MM.1S (cell line): ENCODE results near the gene ABCC1.

Experiments
- DNase-seq: peaks from one replicate; pipeline ENCODE4 v3.0.0-alpha.2; 2015
- H2AFZ ChIP-seq: fragments of 300-600 bp; sonication (generic); 2 replicates; pipeline ENCODE4 v1.6.0; 2016; ENCODE audit warnings: antibody characterized with exemption, low read length
- H3F3A ChIP-seq: fragments of 300-600 bp; sonication (generic); 2 replicates; pipeline ENCODE4 v1.6.1; 2016; ENCODE audit warnings: mild to moderate bottlenecking, antibody characterized with exemption, low read length, moderate library complexity, mixed read lengths; ENCODE audit not compliant: insufficient read depth
- H3K27ac ChIP-seq: fragments of 300-600 bp; sonication (generic); 2 replicates; pipeline ENCODE4 v1.5.1; 2016; ENCODE audit warnings: mild to moderate bottlenecking, low read length
- H3K27me3 ChIP-seq: fragments of 300-600 bp; sonication (generic); replicated peaks from 2 replicates; pipeline ENCODE4 v1.6.0; 2016; ENCODE audit warnings: low read length; ENCODE audit not compliant: insufficient read depth
- H3K36me3 ChIP-seq: fragments of 300-600 bp; sonication (generic); replicated peaks from 2 replicates; pipeline ENCODE4 v1.6.1; 2016; ENCODE audit warnings: mild to moderate bottlenecking, low read length, mixed read lengths; ENCODE audit not compliant: insufficient read depth
- H3K4me1 ChIP-seq: fragments of 300-600 bp; sonication (generic); 2 replicates; pipeline ENCODE4 v1.6.1; 2016; ENCODE audit warnings: low read length, mixed read lengths
- H3K4me2 ChIP-seq: fragments of 300-600 bp; sonication (generic); 2 replicates; pipeline ENCODE4 v1.6.0; 2016; ENCODE audit warnings: low read depth, low read length
- H3K4me3 ChIP-seq: fragments of 300-600 bp; sonication (generic); 2 replicates; pipeline ENCODE4 v1.5.1; 2016; ENCODE audit warnings: low read length, mixed read lengths
- H3K79me2 ChIP-seq: fragments of 300-600 bp; sonication (generic); 2 replicates; pipeline ENCODE4 v1.6.1; 2016; ENCODE audit warnings: mixed run types, low read length, mixed read lengths
- H3K9ac ChIP-seq: fragments of 300-600 bp; sonication (generic); 2 replicates; pipeline ENCODE4 v1.6.1; 2016; ENCODE audit warnings: low read length, mixed read lengths
- H3K9me2 ChIP-seq: fragments of 300-600 bp; sonication (generic); replicated peaks from 2 replicates; pipeline ENCODE4 v1.6.1; 2016; ENCODE audit warnings: mild to moderate bottlenecking, low read length, mixed read lengths; ENCODE audit not compliant: insufficient read depth
- H3K9me3 ChIP-seq: fragments of 300-600 bp; sonication (generic); replicated peaks from 2 replicates; pipeline ENCODE4 v1.6.1; 2016; ENCODE audit warnings: mild to moderate bottlenecking, low read length, mixed read lengths; ENCODE audit not compliant: insufficient read depth
- H4K20me1 ChIP-seq: fragments of 300-600 bp; sonication (generic); 2 replicates; pipeline ENCODE4 v1.6.1; 2016; ENCODE audit warnings: mild to moderate bottlenecking, low read length, moderate library complexity, mixed read lengths; ENCODE audit not compliant: insufficient read depth
- EZH2 ChIP-seq: fragments of 300-600 bp; sonication (generic); optimal IDR thresholded peaks from 2 replicates; pipeline ENCODE3; 2017; ENCODE audit warnings: low read depth, mild to moderate bottlenecking, antibody characterized with exemption, low read length, mixed read lengths
- EZH2phosphoT487 ChIP-seq: fragments of 300-600 bp; sonication (generic); IDR thresholded peaks from 2 replicates; pipeline ENCODE4 v1.6.1; 2018; ENCODE audit warnings: antibody characterized with exemption, low read length
- TF ChIP-seq, protein P1 (sequence below): fragments of 300-600 bp; sonication (generic); IDR thresholded peaks from 2 replicates; pipeline ENCODE4 v1.5.1; 2016; ENCODE audit warnings: antibody characterized with exemption, low read length, mixed read lengths

Gene ABCC1

DNA sequence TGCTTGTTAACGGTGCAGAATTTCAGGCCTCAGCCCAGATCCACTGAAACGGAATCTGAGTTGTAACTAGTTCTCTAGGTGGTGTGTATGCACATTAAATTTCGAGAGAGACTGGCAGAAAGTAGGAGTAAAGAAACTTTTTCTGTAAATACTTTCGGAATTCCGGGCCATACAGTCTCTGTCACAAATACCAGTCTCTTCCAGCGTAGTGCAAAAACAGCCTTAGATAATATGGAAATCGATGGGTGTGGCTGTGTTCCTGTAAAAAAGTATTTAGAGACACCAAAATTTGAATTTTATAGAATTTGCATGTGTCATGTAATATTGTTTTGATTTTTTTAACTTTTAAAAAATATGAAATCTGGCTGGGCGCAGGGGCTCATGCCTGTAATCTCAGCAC lies 109.7 kb downstream of the ABCC1 start:
- Histone ChIP-seq H3K27me3 (no peaks in the 10 kb centered on the region), H3K9me2 (no peaks in the 10 kb centered on the region), H3K9ac (no peak overlapping the region), H3K27ac (no peak overlapping the region), H3K79me2 (no peaks in the 10 kb centered on the region), H4K20me1 (no peaks in the 10 kb centered on the region), H3K36me3 (no peaks in the 10 kb centered on the region), H2AFZ (no peak overlapping the region), H3K9me3 (no peaks in the 10 kb centered on the region), H3K4me2 (no peak overlapping the region), H3K4me1 (no peaks in the 10 kb centered on the region), H3K4me3 (no peak overlapping the region), H3F3A (no peaks in the 10 kb centered on the region)
- no peak for DNase-seq
- TF ChIP-seq EZH2phosphoT487 (no peak), EZH2 (no peak)
- TF ChIP-seq, protein P1, sequence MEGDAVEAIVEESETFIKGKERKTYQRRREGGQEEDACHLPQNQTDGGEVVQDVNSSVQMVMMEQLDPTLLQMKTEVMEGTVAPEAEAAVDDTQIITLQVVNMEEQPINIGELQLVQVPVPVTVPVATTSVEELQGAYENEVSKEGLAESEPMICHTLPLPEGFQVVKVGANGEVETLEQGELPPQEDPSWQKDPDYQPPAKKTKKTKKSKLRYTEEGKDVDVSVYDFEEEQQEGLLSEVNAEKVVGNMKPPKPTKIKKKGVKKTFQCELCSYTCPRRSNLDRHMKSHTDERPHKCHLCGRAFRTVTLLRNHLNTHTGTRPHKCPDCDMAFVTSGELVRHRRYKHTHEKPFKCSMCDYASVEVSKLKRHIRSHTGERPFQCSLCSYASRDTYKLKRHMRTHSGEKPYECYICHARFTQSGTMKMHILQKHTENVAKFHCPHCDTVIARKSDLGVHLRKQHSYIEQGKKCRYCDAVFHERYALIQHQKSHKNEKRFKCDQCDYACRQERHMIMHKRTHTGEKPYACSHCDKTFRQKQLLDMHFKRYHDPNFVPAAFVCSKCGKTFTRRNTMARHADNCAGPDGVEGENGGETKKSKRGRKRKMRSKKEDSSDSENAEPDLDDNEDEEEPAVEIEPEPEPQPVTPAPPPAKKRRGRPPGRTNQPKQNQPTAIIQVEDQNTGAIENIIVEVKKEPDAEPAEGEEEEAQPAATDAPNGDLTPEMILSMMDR: no peak

DNA sequence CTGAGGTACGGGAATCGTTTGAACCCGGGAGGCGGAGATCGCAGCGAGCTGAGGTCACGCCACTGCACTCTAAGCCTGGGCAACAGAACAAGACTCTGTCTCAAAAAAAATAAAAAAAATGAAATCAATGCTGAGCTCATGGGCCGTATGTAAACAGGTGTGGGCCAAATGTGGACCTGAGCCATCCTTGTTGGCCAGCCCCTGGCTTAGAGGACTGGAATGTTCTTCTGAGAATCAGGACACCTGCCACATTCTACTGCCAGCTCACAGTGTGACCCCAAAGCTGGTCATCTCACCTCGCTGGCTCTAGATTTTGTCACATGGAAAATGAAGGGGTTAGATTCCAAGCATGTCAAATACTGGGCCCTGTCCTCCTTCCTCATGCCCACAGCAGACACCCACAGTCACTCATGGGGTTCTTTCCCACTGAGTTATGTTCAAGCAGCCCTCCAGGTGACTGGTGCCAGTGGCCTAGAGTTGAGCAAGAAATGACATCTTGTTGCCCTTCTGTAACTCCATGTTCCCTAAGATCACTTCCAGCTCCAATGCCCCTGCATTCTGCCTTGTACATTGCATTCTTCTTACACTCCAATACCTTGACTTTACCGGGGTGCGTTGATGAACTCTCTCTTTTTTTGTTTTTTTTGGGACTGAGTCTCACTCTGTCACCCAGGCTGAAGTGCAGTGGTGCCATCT lies 110.6 kb downstream of the ABCC1 start:
- Histone ChIP-seq H3K27ac (no peak overlapping the region), H2AFZ (no peak overlapping the region), H3K9ac (no peak overlapping the region), H3F3A (no peaks in the 10 kb centered on the region), H3K79me2 (no peaks in the 10 kb centered on the region), H3K9me2 (no peaks in the 10 kb centered on the region), H3K4me1 (no peaks in the 10 kb centered on the region), H3K4me2 (no peak overlapping the region), H4K20me1 (no peaks in the 10 kb centered on the region), H3K36me3 (no peaks in the 10 kb centered on the region), H3K9me3 (no peaks in the 10 kb centered on the region), H3K27me3 (no peaks in the 10 kb centered on the region), H3K4me3 (no peak overlapping the region)
- TF ChIP-seq EZH2: no peak
- TF ChIP-seq, protein P1: no peak
- no peak for DNase-seq

- no peak overlapping the region for H3K4me2 ChIP-seq
- no peaks in the 10 kb centered on the region for H3K36me3 ChIP-seq
- no peaks in the 10 kb centered on the region for H3K79me2 ChIP-seq
- no peak overlapping the region for H2AFZ ChIP-seq
- H3F3A ChIP-seq: no peaks in the 10 kb centered on the region
- H3K9me2 ChIP-seq: no peaks in the 10 kb centered on the region
- no peaks in the 10 kb centered on the region for H4K20me1 ChIP-seq
- H3K4me3 ChIP-seq: no peak overlapping the region
- H3K4me1 ChIP-seq: no peaks in the 10 kb centered on the region
- no peak for DNase-seq
- TF ChIP-seq EZH2: no peak
- H3K9me3 ChIP-seq: no peaks in the 10 kb centered on the region
- no peak overlapping the region for H3K27ac ChIP-seq
- no peak overlapping the region for H3K9ac ChIP-seq
- H3K27me3 ChIP-seq: no peaks in the 10 kb centered on the region
Observed at GRCh38 chr16:16062023-16062937, 112.9 kb downstream of the ABCC1 start.

GRCh38 chr16:16063683-16064082 lies 114.3 kb downstream of the ABCC1 start:
- Histone ChIP-seq H3K27ac (no peak overlapping the region), H3K27me3 (no peaks in the 10 kb centered on the region), H3K9ac (no peak overlapping the region), H3K36me3 (no peaks in the 10 kb centered on the region), H3K4me1 (no peaks in the 10 kb centered on the region), H3K9me2 (no peaks in the 10 kb centered on the region), H3K79me2 (no peaks in the 10 kb centered on the region), H3K9me3 (no peaks in the 10 kb centered on the region), H4K20me1 (no peaks in the 10 kb centered on the region), H3K4me3 (no peak overlapping the region), H3K4me2 (no peak overlapping the region), H3F3A (no peaks in the 10 kb centered on the region), H2AFZ (no peak overlapping the region)
- no peak for DNase-seq
- TF ChIP-seq EZH2phosphoT487 (no peak), EZH2 (no peak)
- TF ChIP-seq, protein P1: no peak
